ENCODE data around the gene ABCE1. TPM values are rescaled to one million over a fixed set of nuclear protein-coding genes. Genes with fewer than 3 reads are reported as not detected.

The ABCE1 gene
- total RNA-seq, 1 donor from 2014 or later, result 199 TPM

DNA sequence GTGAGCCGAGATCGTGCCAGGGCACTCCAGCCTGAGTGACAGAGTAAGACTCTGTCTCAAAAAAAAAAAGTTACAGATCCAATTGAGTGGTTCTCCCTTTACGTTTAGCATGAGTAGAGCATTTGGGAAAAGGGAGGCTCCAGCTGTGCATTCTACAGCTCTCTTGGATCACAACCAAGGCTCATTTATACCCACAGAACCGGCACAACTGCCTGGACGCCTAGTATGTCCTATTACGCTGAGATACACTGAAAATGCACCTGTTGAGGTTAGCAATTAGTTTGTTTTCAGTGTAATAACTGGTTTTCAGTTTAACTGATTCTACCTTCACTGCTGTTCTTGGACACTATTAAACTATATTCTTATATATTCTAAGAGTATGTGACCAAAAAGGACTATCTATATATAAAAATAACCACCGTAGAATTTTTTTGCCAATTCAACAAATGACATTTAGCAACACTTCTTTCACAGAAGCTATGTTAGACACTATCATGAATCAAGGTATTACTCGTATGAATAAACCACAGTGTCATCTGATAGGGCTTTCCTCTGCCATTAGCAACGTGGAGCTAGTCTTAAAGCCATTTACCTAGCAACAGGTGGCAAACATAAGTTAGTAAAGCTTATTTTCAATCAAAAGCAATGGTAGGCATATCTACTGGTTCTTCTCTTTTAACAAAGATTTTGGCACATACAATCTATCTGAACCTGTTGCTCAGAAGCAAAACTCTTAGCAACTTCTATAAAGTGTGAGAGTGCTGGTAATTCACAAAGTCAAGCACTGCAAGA lies 78.7 kb downstream of the ABCE1 start:
- no peak for DNase-seq (ENCODE audit: low read depth, low spot score)

GRCh38 chr4:145177511-145177905 lies 79.4 kb downstream of the ABCE1 start:
- DNase-seq (ENCODE audit: low read depth, low spot score), result no peak

GRCh38 chr4:145177906-145178538 lies 79.9 kb downstream of the ABCE1 start:
- DNase-seq (ENCODE audit: low read depth, low spot score), result peak; percentile 69

DNA sequence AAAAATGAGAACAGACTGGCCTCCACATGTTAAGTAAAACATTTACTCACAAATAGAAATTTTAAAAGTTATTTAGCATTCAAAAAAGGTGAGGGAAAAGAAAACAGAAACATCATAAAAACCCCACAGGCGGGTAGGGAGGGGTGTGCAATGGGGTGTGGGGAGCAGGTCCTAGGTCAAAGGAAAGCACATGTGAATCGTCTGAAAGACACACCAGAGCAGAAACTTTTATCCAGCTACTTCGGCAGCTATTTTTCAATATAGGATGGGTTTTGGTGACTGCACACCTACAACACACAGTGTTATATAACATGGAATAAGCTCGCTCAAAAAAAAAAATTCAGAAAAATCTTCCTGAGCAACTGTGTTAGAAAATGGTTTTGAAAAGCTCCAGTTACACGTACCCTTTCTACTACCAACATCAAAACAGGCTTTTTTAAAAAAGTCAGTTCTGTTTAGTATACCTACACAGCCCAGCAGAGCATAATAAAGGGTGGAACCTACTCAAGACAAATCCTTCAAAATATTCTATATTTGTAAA lies 80.7 kb downstream of the ABCE1 start:
- no peak for DNase-seq (ENCODE audit: low read depth, low spot score)

Other genes with a start within 250 kb of the ABCE1 start
- gene ANAPC10, start 115 bp upstream of the ABCE1 start, total RNA-seq, result 24.6 and 25.5 TPM in 2 replicates
- 25.0 and 32.6 TPM in 2 replicates for gene OTUD4, start 82.3 kb downstream of the ABCE1 start, total RNA-seq

Data from pulmonary artery endothelial cell (primary cell).